CD4-positive, alpha-beta T cell (primary cell): ENCODE results near the gene THRB. TPM values are rescaled to one million over a fixed set of nuclear protein-coding genes. Genes with fewer than 3 reads are reported as not detected.

Source experiments
- ATAC-seq: fragments of 200-7000 bp; cut with Tn5 transposase; one replicate; pipeline ENCODE4 v1.10.0; 2022; ENCODE audit warnings: mild to moderate bottlenecking; ENCODE audit not compliant: poor library complexity
- CTCF ChIA-PET: fragments of 350-600 bp; sonication (Branson Sonifier 250); formaldehyde crosslinking; loops from one replicate; lab custom pipeline; 2021; ENCODE audit warnings: antibody characterized with exemption, inconsistent platforms; lab: Charles Lee
- POLR2A ChIA-PET: fragments of 350-600 bp; sonication (Branson Sonifier 250); formaldehyde crosslinking; loops from one replicate; lab custom pipeline; 2021; ENCODE audit warnings: antibody characterized with exemption, inconsistent platforms; lab: Charles Lee
- DNase-seq, 14 experiments: peaks; one replicate each; pipeline ENCODE4 v3.0.0-alpha.2; 2013 to 2020; ENCODE audit warnings: mixed read lengths in 2 of 14
- H3K27ac ChIP-seq, 2 donors: one replicate each; pipeline versions ENCODE4 v1.5.1 to v1.7.0; 2013; ENCODE audit warnings: low read length in 2 of 2, low read depth in 1 of 2, mild to moderate bottlenecking in 1 of 2
- H3K27me3 ChIP-seq, 2 experiments: 1 replicate in 1 of 2; 2 replicates in 1 of 2; pipeline versions ENCODE4 v1.6.1 to v1.7.0; 2013; ENCODE audit warnings: low read length in 2 of 2, control low read depth in 1 of 2, mild to moderate bottlenecking in 1 of 2, moderate library complexity in 1 of 2; ENCODE audit not compliant: insufficient read depth in 2 of 2, control insufficient read depth in 1 of 2
- H3K36me3 ChIP-seq: one replicate; pipeline ENCODE4 v1.6.1; 2013; ENCODE audit warnings: low read length, control low read depth; ENCODE audit not compliant: insufficient read depth
- H3K4me1 ChIP-seq: one replicate; pipeline ENCODE4 v1.6.1; 2013; ENCODE audit warnings: low read length, control low read depth; ENCODE audit not compliant: insufficient read depth
- H3K4me3 ChIP-seq: one replicate; pipeline ENCODE4 v1.5.1; 2013; ENCODE audit warnings: mild to moderate bottlenecking, low read length, moderate library complexity
- H3K9me3 ChIP-seq, 2 experiments: 1 replicate in 1 of 2; 2 replicates in 1 of 2; pipeline versions ENCODE4 v1.6.1 to v1.7.0; 2013; ENCODE audit warnings: low read length in 2 of 2, mild to moderate bottlenecking in 2 of 2, control low read depth in 1 of 2, moderate library complexity in 1 of 2; ENCODE audit not compliant: control insufficient read depth in 1 of 2, insufficient read depth in 1 of 2
- H3K27ac Mint-ChIP-seq: one replicate; pipeline ENCODE4 v1.8.0; 2020; ENCODE audit warnings: mixed read lengths
- H3K27me3 Mint-ChIP-seq: one replicate; pipeline ENCODE4 v1.8.0; 2021; ENCODE audit warnings: mixed read lengths
- H3K36me3 Mint-ChIP-seq: one replicate; pipeline ENCODE4 v1.8.0; 2021; ENCODE audit warnings: low read depth, mixed read lengths
- H3K4me1 Mint-ChIP-seq: one replicate; pipeline ENCODE4 v1.8.0; 2021; ENCODE audit warnings: low read depth, mixed read lengths
- H3K4me3 Mint-ChIP-seq: one replicate; pipeline ENCODE4 v1.8.0; 2020; ENCODE audit warnings: mild to moderate bottlenecking, mixed read lengths
- H3K9me3 Mint-ChIP-seq: one replicate; pipeline ENCODE4 v1.8.0; 2020; ENCODE audit warnings: mixed read lengths
- CTCF ChIP-seq: fragments of 200-600 bp; IDR thresholded peaks from one replicate; pipeline ENCODE4 v1.8.0; 2022; ENCODE audit warnings: antibody characterized with exemption, mild to moderate bottlenecking
- intact Hi-C, 2 experiments: fragments of 100-400 bp; cut with DNase I in 1 of 2; cut with micrococcal nuclease in 1 of 2; formaldehyde crosslinking; loops; one replicate each; pipeline versions ENCODE4 v1.15.1 to v1.9.0; 2023 to 2025; cut with DNase I, micrococcal nuclease
- total RNA-seq, 174 experiments: library from RNA in 2 of 174; stranded (reverse) in 2 of 174; gene quantifications; one replicate each; pipeline ENCODE4 v1.2.3 and lab custom pipeline; 2021 to 2026

The THRB gene
- total RNA-seq, 2 experiments from 2014 or later, result not detected

DNA sequence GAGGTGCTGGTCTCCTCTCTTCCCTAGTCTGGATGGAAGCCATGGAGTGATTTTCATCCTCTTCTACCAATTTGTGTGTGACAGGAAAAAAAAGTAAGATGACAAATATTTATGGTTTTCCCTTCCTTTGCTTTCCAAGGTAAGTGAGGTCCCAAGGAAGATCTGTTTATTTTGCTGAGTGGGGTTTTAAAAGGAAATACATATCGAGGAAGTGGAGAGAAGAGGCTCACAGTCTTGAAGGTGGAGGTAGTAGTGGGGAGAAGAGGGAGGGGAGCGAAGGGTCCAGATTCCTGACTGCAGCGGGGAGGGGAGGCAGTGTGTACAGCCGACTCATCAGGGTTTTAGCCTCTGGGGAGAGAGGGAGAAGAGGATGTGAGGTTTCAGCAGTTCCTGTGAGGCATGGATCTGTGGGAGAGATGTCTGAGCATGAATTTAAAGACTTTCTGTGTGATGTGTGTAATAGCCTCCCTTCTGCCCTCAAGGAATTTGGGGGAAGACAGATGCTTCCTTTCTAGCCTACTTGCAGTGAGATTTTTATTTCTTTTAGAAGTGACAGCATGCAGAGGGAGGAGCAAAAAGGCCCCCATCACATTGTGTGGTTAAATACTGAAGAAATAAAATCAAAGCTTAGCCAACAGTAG is 272.4 kb downstream of the THRB start:
- POLR2A ChIA-PET, result no interaction called here

GRCh38 chr3:24220859-24221657 is 273.6 kb downstream of the THRB start:
- Mint-ChIP-seq H3K4me3 (no peak overlapping the region), H3K4me1 (no peaks in the 10 kb centered on the region), H3K9me3 (no peaks in the 10 kb centered on the region), H3K27ac (no peak overlapping the region), H3K27me3 (peaks cover 11% of the 10 kb centered on the region), H3K36me3 (no peaks in the 10 kb centered on the region)
- no peak for ATAC-seq
- no peaks in the 10 kb centered on the region for H3K9me3 ChIP-seq
- no peaks in the 10 kb centered on the region for H3K36me3 ChIP-seq
- no peak for TF ChIP-seq CTCF
- H3K27me3 ChIP-seq, result no peaks in the 10 kb centered on the region
- H3K27ac ChIP-seq, result no peak overlapping the region
- no peaks in the 10 kb centered on the region for H3K4me1 ChIP-seq
- no peak for DNase-seq
- ChIA-PET CTCF (no interaction called here), POLR2A (no interaction called here)
- H3K4me3 ChIP-seq, result no peak overlapping the region
- intact Hi-C loops, result no loop called here

More for the DNA sequence above, 272.4 kb downstream of the THRB start:
- no peaks in the 10 kb centered on the region for H3K4me1 Mint-ChIP-seq
- Histone ChIP-seq H3K36me3 (no peaks in the 10 kb centered on the region), H3K4me1 (no peaks in the 10 kb centered on the region), H3K27ac (no peak overlapping the region), H3K27me3 (no peaks in the 10 kb centered on the region), H3K4me3 (no peak overlapping the region), H3K9me3 (no peaks in the 10 kb centered on the region)
- peaks cover 11% of the 10 kb centered on the region for H3K27me3 Mint-ChIP-seq
- H3K27ac Mint-ChIP-seq, result no peak overlapping the region
- TF ChIP-seq CTCF, result no peak
- no peak for ATAC-seq
- CTCF ChIA-PET, result no interaction called here
- no peak for DNase-seq
- no peak overlapping the region for H3K4me3 Mint-ChIP-seq
- no peaks in the 10 kb centered on the region for H3K9me3 Mint-ChIP-seq
- intact Hi-C loops, result no loop called here
- H3K36me3 Mint-ChIP-seq, result no peaks in the 10 kb centered on the region

DNA sequence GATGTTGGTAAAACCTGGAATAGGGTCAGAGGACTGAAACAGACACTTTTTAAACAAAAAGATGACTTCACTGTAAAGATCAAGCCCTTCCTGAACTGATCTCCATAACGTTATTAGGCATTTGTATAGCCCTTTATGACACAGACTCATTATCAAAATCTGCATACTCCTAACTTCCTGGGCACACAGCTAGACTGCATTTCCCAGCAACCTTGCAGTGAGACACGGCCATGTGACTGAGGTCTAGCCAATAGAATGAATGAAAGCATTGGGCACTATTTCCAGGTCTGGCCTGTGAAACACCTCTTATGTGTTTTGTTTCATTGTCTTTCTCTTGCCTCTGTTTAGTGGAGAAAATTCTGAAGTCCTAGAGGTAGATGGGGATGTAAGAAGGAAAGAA is 279.1 kb downstream of the THRB start:
- Histone ChIP-seq H3K4me1 (no peaks in the 10 kb centered on the region), H3K27ac (no peak overlapping the region), H3K27me3 (peaks cover 0 to 2% of the 10 kb centered on the region in 2 experiments), H3K4me3 (no peak overlapping the region), H3K36me3 (no peaks in the 10 kb centered on the region), H3K9me3 (no peaks in the 10 kb centered on the region)
- ChIA-PET POLR2A (no interaction called here), CTCF (no interaction called here)
- ATAC-seq, result no peak
- no peaks in the 10 kb centered on the region for H3K9me3 Mint-ChIP-seq
- H3K27me3 Mint-ChIP-seq, result peaks cover 5% of the 10 kb centered on the region
- H3K36me3 Mint-ChIP-seq, result no peaks in the 10 kb centered on the region
- H3K4me1 Mint-ChIP-seq, result no peaks in the 10 kb centered on the region
- DNase-seq, result no peak
- H3K27ac Mint-ChIP-seq, result no peak overlapping the region
- H3K4me3 Mint-ChIP-seq, result no peak overlapping the region
- no peak for TF ChIP-seq CTCF
- intact Hi-C loops, result no loop called here
